GM23338 (cell line): ENCODE results near the gene TMCO1. TPM values are rescaled to one million over a fixed set of nuclear protein-coding genes. Genes with fewer than 3 reads are reported as not detected.

Experiments used
- ATAC-seq: fragments of 200-7000 bp; cut with Tn5 transposase; 3 replicates; pipeline ENCODE4 v1.9.1; 2020
- DNase-seq: peaks from one replicate; pipeline ENCODE4 v3.0.0-alpha.2; 2015; ENCODE audit warnings: low spot score
- H2AFZ ChIP-seq: fragments of 200-600 bp; sonication (generic); 2 replicates; pipeline ENCODE4 v1.8.0; 2016; ENCODE audit warnings: antibody characterized with exemption, mild to moderate bottlenecking, moderate library complexity
- H3F3A ChIP-seq: fragments of 200-600 bp; sonication (generic); replicated peaks from 2 replicates; pipeline ENCODE4 v1.8.0; 2017; ENCODE audit warnings: antibody characterized with exemption, mixed run types, low read depth
- H3K27ac ChIP-seq: fragments of 200-600 bp; sonication (generic); 2 replicates; pipeline ENCODE4 v1.6.1; 2016; ENCODE audit warnings: low read depth
- H3K27me3 ChIP-seq: fragments of 200-600 bp; sonication (generic); 2 replicates; pipeline ENCODE4 v1.8.0; 2016; ENCODE audit warnings: mild to moderate bottlenecking, mixed run types, moderate library complexity; ENCODE audit not compliant: insufficient read depth
- H3K36me3 ChIP-seq: fragments of 200-600 bp; sonication (generic); 2 replicates; pipeline ENCODE4 v1.8.0; 2016; ENCODE audit warnings: mild to moderate bottlenecking; ENCODE audit not compliant: insufficient read depth
- H3K4me1 ChIP-seq: fragments of 200-600 bp; sonication (generic); 2 replicates; pipeline ENCODE4 v1.8.0; 2016; ENCODE audit warnings: mild to moderate bottlenecking, moderate library complexity; ENCODE audit not compliant: insufficient read depth
- H3K4me2 ChIP-seq: fragments of 200-600 bp; sonication (generic); 2 replicates; pipeline ENCODE4 v1.7.1; 2017; ENCODE audit warnings: mixed run types
- H3K4me3 ChIP-seq: fragments of 200-600 bp; sonication (generic); 2 replicates; pipeline ENCODE4 v1.6.1; 2016; ENCODE audit warnings: mixed run types
- H3K79me2 ChIP-seq: fragments of 200-600 bp; sonication (generic); replicated peaks from 2 replicates; pipeline ENCODE4 v1.8.0; 2017; ENCODE audit warnings: mild to moderate bottlenecking; ENCODE audit not compliant: insufficient read depth
- H3K9me2 ChIP-seq: fragments of 200-600 bp; sonication (generic); 2 replicates; pipeline ENCODE4 v1.8.0; 2017; ENCODE audit not compliant: insufficient read depth
- H4K20me1 ChIP-seq: fragments of 200-600 bp; sonication (generic); replicated peaks from 2 replicates; pipeline ENCODE4 v1.8.0; 2017; ENCODE audit warnings: mild to moderate bottlenecking; ENCODE audit not compliant: insufficient read depth
- H3K27ac Mint-ChIP-seq: 2 replicates; pipeline ENCODE4 v1.8.0; 2020; ENCODE audit warnings: inconsistent platforms, mild to moderate bottlenecking, moderate library complexity, mixed read lengths
- H3K27me3 Mint-ChIP-seq: 3 replicates; pipeline ENCODE4 v1.8.0; 2022; ENCODE audit warnings: low read depth, mild to moderate bottlenecking, moderate library complexity, mixed read lengths, inconsistent platforms; ENCODE audit not compliant: insufficient read depth, poor library complexity
- H3K36me3 Mint-ChIP-seq: 3 replicates; pipeline ENCODE4 v1.8.0; 2021; ENCODE audit warnings: low read depth, mild to moderate bottlenecking, inconsistent platforms, moderate library complexity, mixed read lengths
- H3K4me1 Mint-ChIP-seq: 3 replicates; pipeline ENCODE4 v1.8.0; 2020; ENCODE audit warnings: mild to moderate bottlenecking, inconsistent platforms, mixed read lengths
- H3K4me3 Mint-ChIP-seq: 3 replicates; pipeline ENCODE4 v1.8.0; 2021; ENCODE audit warnings: moderate library complexity, mild to moderate bottlenecking, inconsistent platforms, mixed read lengths
- H3K9me3 Mint-ChIP-seq: 3 replicates; pipeline ENCODE4 v1.8.0; 2020; ENCODE audit warnings: moderate library complexity, mild to moderate bottlenecking, inconsistent platforms, mixed read lengths
- CREB1 ChIP-seq: fragments of 250-450 bp; sonication (Bioruptor Pico); IDR thresholded peaks from 2 replicates; pipeline ENCODE4 v1.5.0; 2020; ENCODE audit warnings: low read depth, mild to moderate bottlenecking, moderate library complexity
- CTCF ChIP-seq, 2 experiments: fragments of 200-600 bp in 1 of 2; sonication (generic) in 1 of 2; conservative IDR thresholded peaks; 2 replicates each; pipeline versions ENCODE4 v1.5.1 to v1.6.1; 2016 to 2017; ENCODE audit warnings: antibody characterized with exemption in 2 of 2, low read depth in 2 of 2, mild to moderate bottlenecking in 2 of 2, moderate library complexity in 1 of 2
- ETS1 ChIP-seq: IDR thresholded peaks from 2 replicates; pipeline ENCODE4 v1.6.1; 2016; ENCODE audit warnings: antibody characterized with exemption
- EZH2 ChIP-seq: fragments of 200-600 bp; sonication (generic); IDR thresholded peaks from one replicate; pipeline ENCODE4 v1.8.0; 2017; ENCODE audit warnings: antibody characterized with exemption, mild to moderate bottlenecking, low read depth; ENCODE audit not compliant: unreplicated experiment
- EZH2phosphoT487 ChIP-seq: fragments of 200-600 bp; sonication (generic); IDR thresholded peaks from one replicate; pipeline ENCODE4 v1.8.1; 2018; ENCODE audit warnings: antibody characterized with exemption; ENCODE audit not compliant: unreplicated experiment
- JUNB ChIP-seq: IDR thresholded peaks from one replicate; pipeline ENCODE4 v1.6.1; 2016; ENCODE audit warnings: antibody characterized with exemption; ENCODE audit not compliant: unreplicated experiment
- NANOG ChIP-seq: IDR thresholded peaks from 2 replicates; pipeline ENCODE4 v1.6.1; 2016; ENCODE audit warnings: antibody characterized with exemption, borderline replicate concordance
- POLR2AphosphoS5 ChIP-seq: IDR thresholded peaks from 2 replicates; pipeline ENCODE4 v1.6.1; 2016; ENCODE audit warnings: antibody characterized with exemption, low read depth
- REST ChIP-seq: IDR thresholded peaks from one replicate; pipeline ENCODE4 v1.6.1; 2018; ENCODE audit warnings: antibody characterized with exemption; ENCODE audit not compliant: unreplicated experiment
- STAT1 ChIP-seq: IDR thresholded peaks from one replicate; pipeline ENCODE4 v1.6.1; 2016; ENCODE audit warnings: antibody characterized with exemption; ENCODE audit not compliant: unreplicated experiment
- ZNF114 ChIP-seq: fragments of 250-450 bp; sonication (Bioruptor Pico); IDR thresholded peaks from 2 replicates; pipeline ENCODE4 v1.5.0; 2020; ENCODE audit warnings: mild to moderate bottlenecking, moderate library complexity
- ZNF331 ChIP-seq: fragments of 250-450 bp; sonication (Bioruptor Pico); IDR thresholded peaks from 2 replicates; pipeline ENCODE4 v1.5.0; 2020; ENCODE audit warnings: low read depth, mild to moderate bottlenecking, moderate library complexity
- ZNF462 ChIP-seq: fragments of 250-450 bp; sonication (Bioruptor Pico); IDR thresholded peaks from 2 replicates; pipeline ENCODE4 v1.5.0; 2020; ENCODE audit warnings: mild to moderate bottlenecking, moderate library complexity
- polyA plus RNA-seq: library from polyadenylated mRNA; unstranded; fragments of >200 nt; fragmentation: Nextera tagmentation; extraction: Ambion mirVana; gene quantifications from 2 replicates; pipeline ENCODE4 v1.2.1, GENCODE V29; 2016
- total RNA-seq: library from RNA; depleted of rRNA; stranded (reverse); fragments of >200 nt; shearing (Covaris generic); gene quantifications from 2 replicates; pipeline ENCODE4 v1.2.3, GENCODE V29; 2014

TMCO1 gene
- total and polyA plus RNA-seq, 2 experiments from 2014 or later, result 38.3 to 116 TPM

- no peaks in the 10 kb centered on the region for H3K36me3 ChIP-seq
- H3K9me2 ChIP-seq, result no peaks in the 10 kb centered on the region
- no peaks in the 10 kb centered on the region for H3K4me1 ChIP-seq
- H3K9me3 Mint-ChIP-seq, result no peaks in the 10 kb centered on the region
- H2AFZ ChIP-seq, result no peak overlapping the region
- H3K27ac ChIP-seq, result no peak overlapping the region
- no peak for ATAC-seq
- no peak overlapping the region for H3K4me3 Mint-ChIP-seq
- H4K20me1 ChIP-seq, result no peaks in the 10 kb centered on the region
- no peaks in the 10 kb centered on the region for H3K79me2 ChIP-seq
- H3K27ac Mint-ChIP-seq, result no peak overlapping the region
- H3K27me3 ChIP-seq, result no peaks in the 10 kb centered on the region
- H3K27me3 Mint-ChIP-seq, result no peaks in the 10 kb centered on the region
- no peaks in the 10 kb centered on the region for H3K4me1 Mint-ChIP-seq
- no peak for TF ChIP-seq EZH2phosphoT487
- TF ChIP-seq EZH2, result no peak
- TF ChIP-seq CREB1, result no peak
- no peak for TF ChIP-seq ZNF331
- TF ChIP-seq ZNF114, result no peak
- no peak for TF ChIP-seq POLR2AphosphoS5
- no peak for TF ChIP-seq STAT1
- no peak for TF ChIP-seq ETS1
- TF ChIP-seq ZNF462 (CRISPR knock-in tag), result no peak
- no peak for TF ChIP-seq NANOG
- no peak for TF ChIP-seq REST
- TF ChIP-seq JUNB, result no peak
- TF ChIP-seq CTCF (conservative IDR thresholded peaks at IDR 0.05; ENCODE audit: low read depth in 2 of 2), result no peak
- H3K36me3 Mint-ChIP-seq, result no peaks in the 10 kb centered on the region
- DNase-seq, result peak; percentile 9
- no peaks in the 10 kb centered on the region for H3F3A ChIP-seq
- no peak overlapping the region for H3K4me2 ChIP-seq
- no peak overlapping the region for H3K4me3 ChIP-seq
Measured at GRCh38 chr1:165815725-165816124, 47.1 kb upstream of the TMCO1 start.
